Testis (tissue), 2 donors: ENCODE results near the gene UNC50.
"Not testable (repeated sequence)": the region's sequence is repeated elsewhere in the genome, so short reads cannot be mapped to it uniquely, and the experiment has no call there.

Experiments
- CTCF ChIP-seq, 3 experiments: fragments of 450-650 bp in 2 of 3; fragments of 200-600 bp in 1 of 3; sonication (generic) in 1 of 3; IDR thresholded peaks; one replicate each; pipeline ENCODE4 v1.5.1; 2016 to 2019; ENCODE audit warnings: antibody characterized with exemption in 3 of 3, mild to moderate bottlenecking in 2 of 3, moderate library complexity in 1 of 3
- POLR2A ChIP-seq: fragments of 450-650 bp; IDR thresholded peaks from one replicate; pipeline ENCODE4 v1.6.1; 2017; ENCODE audit warnings: antibody characterized with exemption, mild to moderate bottlenecking, moderate library complexity

GRCh38 chr2:98594665-98595064 is 13.7 kb upstream of the UNC50 start:
- not testable (repeated sequence) for TF ChIP-seq CTCF (IDR thresholded peaks at IDR 0.05); POLR2A
